NCI-H146 (cell line): ENCODE results near the gene NELL1.
A peak's percentile ranks its signal among the peaks of the same experiment; 100 is the strongest.

ENCODE experiments used
- DNase-seq: peaks from one replicate; lab custom pipeline; 2025; lab: John Stamatoyannopoulos, UW

The NELL1 gene

DNA sequence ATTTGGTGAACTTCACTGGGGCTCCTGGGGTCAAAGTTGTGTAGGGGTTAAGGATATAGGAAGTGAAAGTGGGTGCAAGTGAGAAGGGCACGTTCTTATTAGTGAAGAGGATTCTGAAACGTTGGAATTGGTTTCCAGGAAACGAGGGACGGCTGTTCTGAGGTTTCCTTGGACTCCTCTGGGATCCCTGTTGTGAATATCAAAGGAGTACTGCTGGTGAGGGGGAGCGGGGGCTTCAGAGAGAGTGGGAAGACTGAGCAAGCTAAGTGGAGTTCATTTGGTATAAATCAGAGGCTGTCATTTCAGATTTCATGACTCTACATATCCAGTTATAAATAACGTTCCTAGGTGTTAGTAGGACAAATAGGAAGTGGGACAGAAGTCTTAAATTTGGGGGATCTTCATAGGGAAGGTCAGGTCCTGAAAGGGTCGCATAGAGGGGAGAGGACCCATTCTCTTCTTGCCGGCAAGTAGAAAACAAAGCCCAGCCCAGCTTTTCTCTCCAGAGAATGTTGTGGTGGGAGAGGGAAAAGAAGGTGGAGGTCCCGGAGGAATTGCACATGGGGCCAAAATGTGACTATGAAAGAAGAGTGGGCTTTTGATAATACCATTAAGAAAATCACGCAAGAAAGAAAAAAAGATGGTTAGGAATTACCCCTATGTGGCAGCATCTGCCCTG lies 1.1 kb upstream of the NELL1 start:
- DNase-seq: peak; percentile 28

DNA sequence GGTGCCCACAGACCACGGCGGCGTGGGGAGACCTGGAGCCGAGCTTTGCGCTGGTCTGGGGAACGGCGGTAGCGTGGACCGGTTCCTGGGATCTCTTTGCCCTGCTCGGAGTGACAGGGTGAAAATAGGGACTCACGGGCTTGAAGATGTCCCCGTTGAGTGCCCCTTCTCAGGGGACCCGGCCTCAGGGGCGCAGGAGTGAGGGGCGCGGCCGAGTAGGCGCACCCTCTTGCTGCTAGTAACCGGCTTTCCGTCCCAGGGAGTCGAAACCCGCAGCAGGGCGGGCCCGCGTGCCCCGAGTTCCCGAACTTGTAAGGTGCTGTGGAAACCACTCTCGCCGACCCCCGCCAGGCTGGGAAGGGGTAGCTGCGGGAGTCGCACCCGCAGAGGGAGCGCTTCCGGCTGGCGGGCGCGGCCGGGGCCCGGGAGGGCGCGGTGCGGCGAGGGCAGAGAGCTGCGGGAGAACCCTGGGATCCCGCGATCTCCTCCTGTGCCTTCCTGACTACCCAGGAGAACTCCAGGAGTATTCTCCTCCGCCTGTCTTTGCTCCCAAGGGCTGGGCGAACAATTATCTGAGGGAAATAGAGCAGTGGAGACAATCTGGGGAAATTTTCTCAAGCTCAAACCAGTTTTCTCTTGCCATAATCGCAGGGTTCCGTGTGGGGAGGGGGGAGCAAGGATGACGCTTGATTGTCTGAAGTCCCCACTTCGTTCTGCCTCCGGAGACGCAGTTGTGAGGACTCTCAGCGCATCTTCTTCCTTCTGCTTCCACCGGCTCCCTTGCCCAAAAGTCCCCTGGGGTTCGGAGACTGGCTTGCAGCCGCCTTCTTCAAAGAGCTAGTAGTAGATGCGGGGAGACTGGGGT lies 666 bp downstream of the NELL1 start:
- peak; percentile 39 for DNase-seq

DNA sequence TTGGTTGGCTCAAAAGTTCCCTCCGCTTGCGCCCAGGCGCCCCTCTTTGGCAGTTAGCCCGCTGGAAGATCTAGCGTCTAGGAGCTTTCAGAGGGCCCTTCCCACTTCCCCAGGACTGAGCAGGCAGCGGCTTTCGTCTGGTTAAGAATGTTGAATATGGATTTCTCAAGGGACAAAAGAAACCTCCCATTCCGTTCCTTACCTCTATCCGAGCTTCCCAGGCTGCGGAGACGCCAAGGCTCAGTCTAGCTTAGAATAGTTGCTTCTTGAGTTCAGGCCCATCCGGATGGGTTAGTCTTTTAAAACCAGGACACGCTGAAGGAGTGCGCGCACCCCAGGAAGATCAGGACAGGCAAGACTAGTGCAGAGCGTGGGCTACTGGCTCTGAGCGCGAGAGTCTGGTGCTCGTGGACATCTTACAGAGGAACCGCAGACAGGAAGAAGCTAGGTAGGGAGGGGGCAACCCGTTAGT lies 1.6 kb downstream of the NELL1 start:
- DNase-seq: no peak

DNA sequence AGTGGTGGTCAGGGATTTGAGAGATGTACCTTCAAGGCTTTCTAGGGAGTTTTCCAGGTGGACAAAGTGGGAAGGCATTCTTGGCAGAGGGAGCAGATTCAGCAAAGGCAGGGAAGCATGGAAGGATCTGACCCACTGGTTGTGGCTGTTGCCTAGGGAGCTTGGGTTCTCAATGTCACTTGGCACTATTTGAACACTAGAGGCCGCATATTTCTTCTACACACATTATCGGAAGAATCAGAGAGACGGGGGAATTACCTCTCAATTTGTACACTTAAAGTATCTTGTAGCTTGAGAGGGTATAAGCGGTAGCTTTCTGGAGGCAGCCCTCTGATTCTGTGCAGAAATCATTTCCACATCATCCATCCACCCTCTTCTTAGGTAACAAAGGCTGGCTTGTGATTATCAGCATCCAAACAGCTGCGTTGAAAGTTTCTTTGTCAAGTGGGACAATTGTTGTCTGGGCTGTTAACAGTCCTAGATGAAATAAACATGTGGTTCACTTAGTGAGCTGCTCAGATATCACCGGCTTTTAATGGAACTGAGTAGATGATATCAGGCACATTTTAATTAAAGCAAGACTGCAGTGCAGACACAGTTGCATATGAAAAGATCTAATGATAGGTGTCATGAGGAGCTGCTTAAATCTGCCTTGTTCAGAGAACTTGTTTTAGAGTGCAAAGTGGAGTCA lies 2.6 kb downstream of the NELL1 start:
- peak; percentile 71 for DNase-seq

DNA sequence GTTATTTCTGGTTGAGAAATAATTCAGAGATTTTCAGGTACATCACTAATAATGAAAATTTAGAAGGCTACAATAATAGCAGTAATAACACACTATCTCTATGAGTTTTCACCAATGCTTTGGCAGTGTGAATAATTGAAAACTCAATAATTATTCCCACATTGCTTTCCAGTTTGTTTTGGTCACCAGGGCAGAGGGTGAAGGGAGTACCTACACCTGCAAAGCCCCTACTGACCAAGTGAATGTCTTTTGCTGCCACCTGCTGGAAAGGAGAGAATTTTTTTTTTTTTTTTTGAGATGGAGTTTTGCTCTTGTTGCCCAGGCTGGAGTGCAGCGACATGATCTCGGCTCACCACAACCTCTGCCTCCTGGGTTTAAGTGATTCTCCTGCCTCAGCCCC lies 3.2 kb downstream of the NELL1 start:
- peak; percentile 78 for DNase-seq

DNA sequence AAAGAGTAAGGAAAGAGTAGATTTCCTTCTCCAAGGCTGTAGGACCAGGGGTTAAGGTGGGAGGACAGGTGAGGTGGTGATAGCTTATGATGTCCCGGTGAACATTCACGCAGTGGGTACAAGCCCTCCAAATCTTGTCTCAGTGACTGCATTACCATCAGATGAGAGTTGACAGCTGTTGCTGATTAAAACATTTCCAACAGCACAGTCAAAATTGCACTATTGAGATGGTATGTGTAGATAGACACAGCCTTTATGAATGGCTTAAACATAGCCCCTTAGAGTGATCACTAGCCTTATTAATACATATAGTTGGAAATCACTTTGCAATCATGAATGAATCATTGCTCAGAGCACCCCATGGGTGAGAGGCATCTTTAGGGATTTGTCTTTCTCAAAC lies 7.3 kb downstream of the NELL1 start:
- DNase-seq: no peak

DNA sequence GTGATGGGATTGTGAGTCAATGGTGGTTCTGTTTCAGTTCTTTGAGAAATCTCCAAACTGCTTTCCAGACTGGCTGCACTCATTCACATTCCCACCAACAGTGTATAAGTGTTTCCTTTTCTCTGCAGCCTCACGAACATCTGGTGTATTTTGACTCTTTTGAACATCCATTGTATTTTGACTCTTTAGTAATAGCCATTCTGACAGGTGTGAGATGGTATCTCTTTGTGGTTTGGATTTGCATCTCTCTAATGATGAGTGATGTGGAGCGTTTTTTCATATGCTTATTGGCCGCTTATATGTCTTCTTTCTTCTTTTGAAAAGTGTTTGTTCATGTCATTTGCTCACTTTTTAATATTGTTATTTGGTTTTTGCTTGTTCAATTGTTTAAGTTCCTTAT lies 19.4 kb downstream of the NELL1 start:
- peak; percentile 25 for DNase-seq

DNA sequence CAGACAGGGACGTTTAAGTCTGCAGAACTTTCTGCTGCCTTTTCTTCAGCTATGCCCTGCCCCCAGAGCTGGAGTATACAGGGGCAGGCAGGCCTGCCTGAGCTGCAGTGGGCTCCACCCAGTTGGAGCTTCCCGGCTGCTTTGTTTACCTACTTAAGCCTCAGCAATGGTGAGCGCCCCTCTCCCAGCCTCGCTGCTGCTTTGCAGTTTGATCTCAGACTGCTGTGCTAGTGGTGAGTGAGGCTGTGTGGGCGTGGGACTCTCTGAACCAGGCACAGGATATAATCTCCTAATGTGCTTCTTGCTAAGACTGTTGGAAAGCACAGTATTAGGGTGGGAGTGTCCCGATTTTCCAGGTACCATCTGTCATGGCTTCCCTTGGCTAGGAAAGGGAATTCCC lies 38.5 kb downstream of the NELL1 start:
- no peak for DNase-seq

DNA sequence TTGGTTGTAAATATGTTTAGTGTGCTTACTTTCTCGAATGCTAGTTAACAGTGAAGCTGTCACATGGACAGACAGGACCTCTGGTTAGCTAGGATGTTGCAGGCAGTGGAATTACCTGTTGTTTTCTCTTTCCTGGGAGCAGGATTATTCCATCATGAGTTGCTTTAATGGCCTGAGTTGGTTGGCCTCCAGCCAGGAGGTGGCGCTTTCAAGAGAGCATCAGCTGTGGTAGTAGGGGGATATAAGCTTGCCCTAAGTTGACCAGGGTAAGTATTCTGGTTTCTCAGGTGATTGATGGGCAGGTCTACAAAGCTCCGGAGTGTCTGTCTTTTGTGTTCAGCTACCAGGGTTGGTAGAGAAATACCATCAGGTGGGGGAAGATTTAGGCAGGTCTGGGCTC lies 43.5 kb downstream of the NELL1 start:
- no peak for DNase-seq

DNA sequence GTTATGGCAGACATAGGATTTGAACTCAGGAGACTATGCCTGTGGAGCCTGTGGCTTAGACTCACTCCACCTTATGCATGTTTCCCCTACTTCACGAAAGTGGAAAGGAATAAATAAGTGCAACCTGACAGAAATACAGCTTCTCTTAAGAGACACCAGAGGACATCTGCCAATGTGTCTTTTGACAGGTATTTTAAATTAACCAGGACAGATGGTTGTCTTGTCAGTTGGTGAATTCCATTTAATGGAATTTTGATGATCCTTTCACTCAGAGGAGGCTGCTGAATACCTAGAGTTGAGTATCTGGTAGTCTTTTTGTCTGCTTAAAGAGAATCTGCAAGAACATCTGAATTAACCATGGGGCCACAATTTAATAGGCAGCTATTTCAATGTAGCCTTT lies 46.1 kb downstream of the NELL1 start:
- DNase-seq: no peak

DNA sequence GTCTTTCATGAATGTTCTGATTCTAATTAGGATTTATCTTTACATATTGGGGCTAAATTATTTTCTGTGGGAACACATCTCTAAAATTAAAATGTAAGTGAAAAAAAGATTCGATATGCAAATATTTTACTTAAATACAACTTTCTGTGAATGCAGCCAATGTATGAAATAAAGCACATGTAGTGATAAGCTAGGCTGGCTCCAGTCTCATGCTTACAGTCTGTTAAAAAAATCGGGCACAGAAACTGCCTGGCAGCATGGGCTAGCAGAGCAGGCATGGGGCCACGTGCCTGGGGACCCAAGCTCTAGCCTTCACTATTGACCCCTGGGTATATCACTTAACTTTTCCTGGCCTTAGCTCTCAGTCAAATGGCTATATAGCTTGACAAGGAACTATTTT lies 46.5 kb downstream of the NELL1 start:
- no peak for DNase-seq

DNA sequence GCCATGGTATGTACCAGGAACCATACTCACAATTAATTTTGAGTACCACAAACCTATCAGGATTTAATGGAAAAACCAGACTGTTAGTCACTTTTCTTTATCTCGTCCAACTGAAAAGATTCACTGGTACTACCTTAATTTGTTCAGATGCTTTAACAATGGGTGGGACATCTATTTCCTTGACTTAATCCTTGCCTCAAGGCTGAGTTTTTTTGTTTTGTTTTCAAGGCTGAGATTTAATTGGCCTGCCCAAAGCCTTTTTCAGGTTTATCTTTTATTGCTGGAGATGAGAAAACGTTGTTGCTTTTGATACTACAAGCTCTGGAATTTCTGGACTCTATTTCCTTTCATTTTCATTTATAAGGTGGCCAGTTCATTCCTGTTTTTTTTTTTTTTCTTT lies 50.4 kb downstream of the NELL1 start:
- no peak for DNase-seq

DNA sequence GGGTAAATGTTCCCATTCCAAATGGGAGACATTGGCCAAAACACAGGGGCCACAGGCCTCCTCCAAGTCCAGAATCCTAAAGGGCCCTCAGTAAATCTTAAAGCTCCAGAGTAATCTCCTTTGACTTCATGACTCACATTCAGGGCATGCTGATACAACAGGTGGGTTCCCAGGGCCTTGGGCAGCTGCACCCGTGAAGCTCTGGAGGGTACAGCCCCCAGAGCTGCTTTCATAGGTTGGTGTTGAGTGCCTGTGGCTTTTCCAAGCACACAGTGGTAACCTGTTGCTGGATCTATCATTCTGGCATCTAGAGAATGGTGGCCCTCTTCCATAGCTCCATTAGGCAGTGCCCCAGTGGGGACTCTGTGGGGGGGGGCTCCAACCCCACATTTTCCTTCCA lies 54.0 kb downstream of the NELL1 start:
- no peak for DNase-seq

DNA sequence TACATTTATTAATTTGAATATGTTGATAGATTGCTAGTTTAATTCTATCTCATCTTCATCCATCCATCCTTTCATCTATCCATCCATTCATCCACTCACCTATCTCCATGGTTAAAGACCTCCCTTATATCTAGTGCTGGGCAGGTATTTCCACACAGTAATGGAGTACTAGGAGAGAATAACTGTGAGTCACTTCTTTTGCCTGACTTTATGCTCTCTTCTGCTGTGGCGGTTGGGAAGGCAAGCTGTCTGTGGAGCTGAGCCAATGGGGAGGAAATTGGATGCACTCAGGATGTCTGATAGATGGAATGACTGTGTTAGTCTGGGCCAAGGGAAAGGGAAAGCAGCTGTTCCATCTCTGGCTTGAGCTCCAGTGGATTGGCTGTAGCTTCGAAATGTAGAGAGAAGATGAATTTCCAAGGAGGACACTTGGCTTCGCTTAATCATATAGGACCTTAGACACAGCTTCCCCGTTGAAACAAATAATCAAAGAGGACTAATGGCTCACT lies 60.3 kb downstream of the NELL1 start:
- DNase-seq: no peak

DNA sequence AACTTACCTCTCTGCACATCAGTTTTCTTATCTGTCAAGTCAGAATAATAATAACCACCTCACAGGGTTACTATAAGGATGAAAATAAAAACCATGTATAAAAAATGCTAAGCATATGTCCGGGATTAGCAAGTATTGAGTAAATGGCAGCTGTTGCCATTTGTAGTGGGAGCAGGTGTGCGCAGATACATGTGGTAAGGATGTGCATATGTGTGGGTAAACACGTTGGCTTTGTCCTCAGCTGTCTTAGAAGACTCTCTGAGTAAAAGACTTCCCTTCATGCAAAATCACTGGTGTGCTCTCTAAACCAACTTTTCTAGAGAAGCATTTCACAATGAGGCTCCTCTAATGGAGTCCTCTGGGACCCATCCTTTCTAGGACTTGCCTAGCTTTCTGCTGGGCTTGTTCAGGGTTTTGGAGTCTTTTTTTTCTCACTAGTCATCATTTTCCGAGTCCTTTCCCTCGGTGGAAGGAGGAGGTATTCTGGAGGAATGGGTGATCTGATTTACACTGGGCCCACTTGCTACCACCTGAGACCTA lies 62.4 kb downstream of the NELL1 start:
- DNase-seq: peak; percentile 17

DNA sequence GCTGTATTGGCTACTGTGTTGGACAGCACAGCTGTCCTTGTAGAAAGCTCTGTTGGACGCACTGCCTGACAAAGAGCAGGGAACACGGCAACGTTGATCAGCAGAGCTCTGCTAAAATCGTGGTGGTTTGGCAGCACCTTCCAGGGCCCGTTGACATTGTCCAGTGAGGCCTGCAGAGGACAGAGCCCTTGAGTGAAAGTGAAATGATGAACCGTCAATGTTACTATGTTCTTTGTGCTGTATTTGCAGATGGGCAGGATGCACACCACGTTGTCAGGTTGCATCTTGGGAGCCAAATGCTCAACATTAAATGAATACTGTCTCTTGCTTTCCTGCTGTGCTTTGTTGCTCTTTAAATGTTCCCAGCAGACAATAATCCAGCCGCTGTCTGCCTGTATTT lies 69.7 kb downstream of the NELL1 start:
- peak; percentile 66 for DNase-seq

DNA sequence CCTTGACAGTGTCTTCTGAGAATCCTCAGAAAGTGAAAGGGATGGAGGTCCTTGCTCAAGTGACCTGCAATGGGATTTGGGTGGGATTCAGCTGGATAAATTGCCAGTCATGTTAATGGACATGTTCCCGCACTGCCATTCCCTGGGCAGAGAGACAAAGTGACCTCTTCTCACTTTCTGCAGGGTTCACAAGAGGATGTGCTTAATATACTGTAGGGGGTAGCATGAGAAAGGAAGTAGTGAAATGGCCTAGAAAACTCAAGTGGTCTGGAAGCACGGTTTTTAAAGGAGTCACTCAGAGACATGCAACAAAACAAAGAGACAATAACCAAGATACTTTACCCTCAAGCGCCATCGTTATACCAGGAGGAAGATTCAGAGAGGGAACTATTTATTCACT lies 70.2 kb downstream of the NELL1 start:
- peak; percentile 55 for DNase-seq

DNA sequence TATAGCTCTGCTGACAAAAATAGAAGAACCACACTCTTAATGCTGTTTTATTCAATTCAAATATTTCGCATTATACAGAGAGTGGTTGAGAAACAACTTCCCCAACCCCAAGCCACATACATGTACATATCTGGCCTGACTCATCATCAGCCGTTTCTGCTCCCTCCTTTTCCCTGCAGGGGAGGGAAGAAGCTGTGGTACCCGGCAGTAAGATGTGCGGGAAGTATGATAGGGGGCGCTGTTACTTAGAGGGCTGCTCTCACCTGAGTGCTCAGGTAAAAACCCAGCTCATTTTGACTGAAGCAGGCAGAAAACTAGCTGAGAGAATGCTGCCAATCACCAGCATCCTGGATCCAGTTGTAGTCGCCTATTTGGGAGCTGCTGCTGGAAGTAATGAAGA lies 85.5 kb downstream of the NELL1 start:
- peak; percentile 68 for DNase-seq

DNA sequence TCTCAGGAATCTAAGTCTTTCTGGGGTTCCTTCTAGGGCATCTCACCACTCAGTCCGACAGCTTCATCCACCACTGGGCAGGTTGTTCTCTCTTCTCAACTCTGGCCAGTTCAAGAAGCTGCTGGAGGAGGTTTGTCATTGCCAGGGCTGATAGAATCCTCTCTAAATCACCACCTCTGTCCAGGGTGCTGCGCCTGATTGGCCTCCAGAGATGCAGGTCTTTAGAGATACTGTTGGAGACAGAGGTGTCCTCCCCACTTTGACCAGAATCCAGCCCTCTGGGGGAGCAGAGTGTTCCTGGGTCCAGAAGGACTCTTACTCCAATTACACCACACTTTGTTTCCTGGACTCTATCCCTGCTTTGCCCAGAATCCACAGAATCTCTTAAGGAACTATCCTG lies 90.2 kb downstream of the NELL1 start:
- no peak for DNase-seq

DNA sequence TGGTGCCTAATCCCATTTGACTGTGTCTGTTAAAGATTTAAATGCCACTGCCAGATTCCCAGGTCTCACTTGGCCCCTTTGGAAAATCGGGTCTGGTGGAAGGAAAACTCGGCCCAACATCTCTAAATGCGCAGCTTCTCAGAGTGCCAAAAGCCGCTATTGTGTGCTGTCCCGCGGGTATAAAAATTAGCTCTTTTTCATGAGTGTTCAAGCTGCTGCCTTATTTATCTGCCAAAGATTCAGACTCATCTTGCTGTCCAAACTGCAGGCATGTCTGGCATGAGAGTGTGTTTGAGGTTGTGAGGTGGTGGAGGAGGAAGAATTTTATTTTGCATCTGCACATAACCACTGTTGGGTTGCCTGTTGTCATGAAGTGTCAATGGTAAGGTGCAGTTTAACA lies 91.4 kb downstream of the NELL1 start:
- DNase-seq: no peak

DNA sequence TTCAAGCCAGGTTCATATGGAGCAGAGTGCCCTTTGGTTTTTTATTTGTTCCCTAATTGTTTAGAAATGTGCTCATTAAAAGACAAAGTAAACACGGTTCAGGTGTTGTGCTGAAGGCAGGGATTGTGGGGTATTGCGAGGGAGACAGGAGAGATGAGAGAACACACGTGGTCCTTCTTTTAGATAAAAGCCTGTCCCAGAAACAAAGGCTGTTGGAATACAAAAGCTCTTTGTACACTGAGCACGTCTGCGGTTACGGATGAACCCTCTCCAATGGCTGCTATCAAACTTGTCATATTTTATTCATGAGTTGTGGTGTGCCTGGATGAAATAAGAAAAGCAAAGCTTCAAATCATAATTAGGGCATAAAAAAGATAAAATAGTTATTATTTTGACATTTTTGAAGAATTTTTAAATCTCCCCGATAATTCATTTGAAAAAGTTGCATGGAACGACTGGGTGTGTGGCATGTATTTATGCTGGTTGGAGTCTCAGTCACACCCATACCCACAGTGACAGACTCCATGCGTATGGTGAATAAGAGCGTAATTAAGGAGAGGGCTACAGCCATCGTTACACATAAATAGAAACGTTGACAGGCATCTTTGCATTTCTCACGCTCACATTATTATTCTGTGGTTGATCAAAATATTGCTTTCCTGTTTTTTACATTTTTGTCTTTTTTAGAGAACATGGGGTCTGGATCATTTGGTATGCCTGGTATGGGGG lies 92.9 kb downstream of the NELL1 start:
- peak; percentile 98 for DNase-seq

DNA sequence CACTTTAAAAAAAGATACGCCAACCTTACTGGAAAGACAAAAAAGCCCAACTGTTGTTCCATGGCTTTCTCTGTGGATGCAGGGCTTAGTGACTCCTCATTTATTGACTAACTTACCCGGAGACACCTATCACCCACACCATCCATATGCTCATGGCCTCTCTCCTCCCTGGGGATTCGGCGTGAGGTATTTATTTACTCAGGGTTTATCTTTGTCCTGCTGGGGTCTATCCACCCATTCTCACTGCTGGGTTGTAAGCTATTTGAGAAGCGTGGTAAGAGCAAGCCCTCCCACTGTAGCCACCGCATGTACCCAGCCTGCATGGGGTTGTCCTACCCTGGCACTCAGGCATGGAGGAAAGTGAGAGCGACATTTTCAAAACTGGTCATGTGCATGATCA lies 93.6 kb downstream of the NELL1 start:
- peak; percentile 89 for DNase-seq
